GM18505 (cell line): ENCODE measurements around the gene OR51T1.

Experiments used
- ATAC-seq: cut with Tn5 transposase; IDR thresholded peaks from one replicate; pipeline ENCODE4 v1.9.1; 2021; ENCODE audit not compliant: unreplicated experiment
- POLR2A ChIP-seq: IDR thresholded peaks from 4 replicates; pipeline ENCODE4 v1.6.1; 2011; ENCODE audit warnings: borderline replicate concordance; ENCODE audit not compliant: insufficient read depth, insufficient read length; ENCODE audit errors: extremely low read depth

OR51T1 gene

GRCh38 chr11:4903484-4903883, 21.8 kb downstream of the OR51T1 start, which contains the start of gene OR51A7:
TSS of gene OR51A7 (plus strand) at chr11:4903783. CDS start at chr11:4907370, 3,587 bp downstream.
- no peak for TF ChIP-seq POLR2A
- no peak for ATAC-seq

GRCh38 chr11:4916581-4916980, 34.9 kb downstream of the OR51T1 start:
- no peak for TF ChIP-seq POLR2A
- no peak for ATAC-seq

GRCh38 chr11:4919250-4919649, 37.5 kb downstream of the OR51T1 start, which contains the start of gene OR51G2:
TSS of gene OR51G2 (minus strand) at chr11:4919350. CDS start at chr11:4915663, 3,687 bp downstream.
- TF ChIP-seq POLR2A, result no peak
- ATAC-seq, result no peak

GRCh38 chr11:4921796-4922195, 40.1 kb downstream of the OR51T1 start:
- no peak for TF ChIP-seq POLR2A
- ATAC-seq, result no peak

- TF ChIP-seq POLR2A, result no peak
- ATAC-seq, result no peak
Observed at GRCh38 chr11:4922304-4922703, 40.6 kb downstream of the OR51T1 start.

GRCh38 chr11:4924239-4924638, 42.5 kb downstream of the OR51T1 start, which contains the start of gene OR51G1:
TSS of gene OR51G1 (minus strand) at chr11:4924339. CDS start at chr11:4924339, 0 bp downstream.
- TF ChIP-seq POLR2A, result no peak
- ATAC-seq, result no peak

- no peak for ATAC-seq
- no peak for TF ChIP-seq POLR2A
Observed at GRCh38 chr11:4926608-4927007, 44.9 kb downstream of the OR51T1 start.
